Measurements from ENCODE around the gene PRR12. TPM values are rescaled to one million over a fixed set of nuclear protein-coding genes. Genes with fewer than 3 reads are reported as not detected.

PRR12 gene
- total and polyA plus RNA-seq, 2 donors: 2.3 to 10.2 TPM

GRCh38 chr19:49662011-49662410 is 71.0 kb downstream of the PRR12 start:
- DNase-seq (ENCODE audit: low read depth in 6 of 9, low spot score in 9 of 9): no peak
- Histone ChIP-seq H3K27ac (ENCODE audit: low read depth in 1 of 2, low read length in 1 of 2) (no peak overlapping the region), H3K36me3 (ENCODE audit: control insufficient read depth in 2 of 2, insufficient read depth in 2 of 2, low read length in 1 of 2) (peaks cover 56 to 59% of the 10 kb centered on the region in 2 donors)

GRCh38 chr19:49663224-49663623 is 72.2 kb downstream of the PRR12 start:
- DNase-seq (ENCODE audit: low read depth in 6 of 9, low spot score in 9 of 9): no peak
- H3K27me3 ChIP-seq (ENCODE audit: control insufficient read depth in 2 of 2, insufficient read depth in 1 of 2, low read length in 1 of 2): no peaks in the 10 kb centered on the region
- no peak overlapping the region for H3K27ac ChIP-seq (ENCODE audit: low read depth in 1 of 2, low read length in 1 of 2)
- peaks cover 21 to 35% of the 10 kb centered on the region in 2 donors for H3K4me1 ChIP-seq (ENCODE audit: control insufficient read depth in 2 of 2, insufficient read depth in 2 of 2, low read length in 2 of 2)
- peaks cover 47 to 48% of the 10 kb centered on the region in 2 donors for H3K36me3 ChIP-seq (ENCODE audit: control insufficient read depth in 2 of 2, insufficient read depth in 2 of 2, low read length in 1 of 2)
- no peak overlapping the region for H3K4me3 ChIP-seq (ENCODE audit: low read length in 2 of 2)
- peaks cover 0 to 2% of the 10 kb centered on the region in 2 donors for H3K9me3 ChIP-seq (ENCODE audit: control insufficient read depth in 2 of 2, insufficient read depth in 1 of 2, low read length in 1 of 2)
- 97% methylated on average over 12 of the region's 12 CpGs for WGBS

More at GRCh38 chr19:49662011-49662410, 71.0 kb downstream of the PRR12 start:
- Histone ChIP-seq H3K9me3 (ENCODE audit: control insufficient read depth in 2 of 2, insufficient read depth in 1 of 2, low read length in 1 of 2) (peaks cover 0 to 2% of the 10 kb centered on the region in 2 donors), H3K4me3 (ENCODE audit: low read length in 2 of 2) (no peak overlapping the region), H3K27me3 (ENCODE audit: control insufficient read depth in 2 of 2, insufficient read depth in 1 of 2, low read length in 1 of 2) (no peaks in the 10 kb centered on the region), H3K4me1 (ENCODE audit: control insufficient read depth in 2 of 2, insufficient read depth in 2 of 2, low read length in 2 of 2) (peaks cover 18 to 35% of the 10 kb centered on the region in 2 donors)
- 98% methylated on average over 16 of the region's 16 CpGs for WGBS

- peaks cover 41 to 44% of the 10 kb centered on the region in 2 donors for H3K36me3 ChIP-seq (ENCODE audit: control insufficient read depth in 2 of 2, insufficient read depth in 2 of 2, low read length in 1 of 2)
- no peaks in the 10 kb centered on the region for H3K27me3 ChIP-seq (ENCODE audit: control insufficient read depth in 2 of 2, insufficient read depth in 1 of 2, low read length in 1 of 2)
- under 1% methylated on average over 53 of the region's 53 CpGs for WGBS
- DNase-seq (ENCODE audit: low read depth in 6 of 9, low spot score in 9 of 9): peak in 8 of 9 donors; percentile 60 to 89 (median 82)
- H3K4me1 ChIP-seq (ENCODE audit: control insufficient read depth in 2 of 2, insufficient read depth in 2 of 2, low read length in 2 of 2): peaks cover 21 to 35% of the 10 kb centered on the region in 2 donors
- peaks cover 0 to 2% of the 10 kb centered on the region in 2 donors for H3K9me3 ChIP-seq (ENCODE audit: control insufficient read depth in 2 of 2, insufficient read depth in 1 of 2, low read length in 1 of 2)
- peak overlapping the region; percentile 85 to 92 for H3K27ac ChIP-seq (ENCODE audit: low read depth in 1 of 2, low read length in 1 of 2)
- peak overlapping the region; percentile 60 to 70 for H3K4me3 ChIP-seq (ENCODE audit: low read length in 2 of 2)
Measured at GRCh38 chr19:49664171-49665035, 73.4 kb downstream of the PRR12 start.

DNA sequence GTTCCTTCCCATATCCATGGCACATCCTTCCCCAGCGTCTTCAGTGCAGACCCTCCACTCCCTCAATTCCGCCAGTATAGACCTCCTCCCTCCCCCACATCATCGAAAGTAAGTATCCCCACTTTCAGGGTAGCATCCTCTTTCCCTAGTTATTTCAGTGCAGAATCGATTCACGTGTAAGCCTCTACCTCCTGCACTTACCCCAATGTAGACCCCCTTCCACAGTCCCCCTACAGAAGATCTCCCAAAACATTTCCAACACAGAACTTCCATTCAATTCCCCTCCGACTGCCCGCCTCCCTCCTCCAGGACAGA is 74.0 kb downstream of the PRR12 start:
- 1% methylated on average over 7 of the region's 7 CpGs for WGBS
- H3K27ac ChIP-seq (ENCODE audit: low read depth in 1 of 2, low read length in 1 of 2): peak overlapping the region; percentile 85 to 92
- no peaks in the 10 kb centered on the region for H3K27me3 ChIP-seq (ENCODE audit: control insufficient read depth in 2 of 2, insufficient read depth in 1 of 2, low read length in 1 of 2)
- peaks cover 0 to 2% of the 10 kb centered on the region in 2 donors for H3K9me3 ChIP-seq (ENCODE audit: control insufficient read depth in 2 of 2, insufficient read depth in 1 of 2, low read length in 1 of 2)
- H3K4me3 ChIP-seq (ENCODE audit: low read length in 2 of 2): peak overlapping the region; percentile 60 to 70
- peak in 1 of 9 donors; percentile 11 for DNase-seq (ENCODE audit: low read depth in 6 of 9, low spot score in 9 of 9)
- peaks cover 21 to 35% of the 10 kb centered on the region in 2 donors for H3K4me1 ChIP-seq (ENCODE audit: control insufficient read depth in 2 of 2, insufficient read depth in 2 of 2, low read length in 2 of 2)
- peaks cover 43 to 44% of the 10 kb centered on the region in 2 donors for H3K36me3 ChIP-seq (ENCODE audit: control insufficient read depth in 2 of 2, insufficient read depth in 2 of 2, low read length in 1 of 2)

DNA sequence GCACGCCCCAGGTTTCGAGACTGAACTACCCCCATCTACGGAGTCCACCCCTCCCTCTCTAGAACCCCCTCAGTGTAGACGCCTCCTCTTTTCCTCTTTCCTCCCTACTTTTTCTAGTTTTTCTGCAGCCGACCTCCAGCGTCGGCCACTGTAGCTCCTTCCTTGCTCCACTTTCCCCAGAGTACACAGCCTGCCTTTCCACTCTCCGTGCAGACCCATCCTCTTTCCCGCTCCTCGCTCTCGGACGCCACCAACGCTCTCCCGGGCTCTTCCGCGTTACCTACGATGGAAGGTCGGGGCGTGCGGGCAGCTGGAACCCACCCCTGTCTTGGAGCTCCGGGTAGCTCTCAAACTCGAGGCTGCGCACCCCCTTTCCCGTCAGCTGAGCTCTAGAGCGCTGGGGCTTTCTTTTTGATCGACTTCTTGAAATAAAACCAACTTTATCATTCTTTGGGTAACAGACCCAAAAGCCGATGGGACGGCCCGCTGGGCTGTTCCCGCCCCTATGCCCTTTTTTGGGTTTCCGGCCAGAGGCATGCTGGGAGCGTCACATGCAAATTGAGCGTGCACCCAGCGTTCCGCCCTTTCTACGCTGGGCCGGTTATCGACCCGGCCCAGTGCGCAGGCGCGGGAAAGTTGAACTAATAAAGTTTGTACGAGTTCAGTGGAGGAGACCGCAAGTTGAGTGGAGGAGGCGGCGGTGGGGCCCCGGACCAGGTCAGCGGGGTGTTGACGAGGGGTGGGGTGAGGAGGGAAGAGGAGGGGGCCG is 74.6 kb downstream of the PRR12 start, which contains the start of the genes BCL2L12 and IRF3:
BCL2L12 (plus strand) TSS at position 583 of the 769 bp plus-strand sequence. CDS start 760 bp downstream, outside the sequence.
IRF3 (minus strand) TSS at position 507 of the 769 bp plus-strand sequence. CDS start 1,019 bp downstream, outside the sequence.
- WGBS: under 1% methylated on average over 50 of the region's 50 CpGs
- Histone ChIP-seq H3K27me3 (ENCODE audit: control insufficient read depth in 2 of 2, insufficient read depth in 1 of 2, low read length in 1 of 2) (no peaks in the 10 kb centered on the region), H3K4me1 (ENCODE audit: control insufficient read depth in 2 of 2, insufficient read depth in 2 of 2, low read length in 2 of 2) (peaks cover 21 to 35% of the 10 kb centered on the region in 2 donors), H3K4me3 (ENCODE audit: low read length in 2 of 2) (peak within 1 kb of the TSS; percentile 60 to 70), H3K27ac (ENCODE audit: low read depth in 1 of 2, low read length in 1 of 2) (peak within 1 kb of the TSS; percentile 85 to 92), H3K9me3 (ENCODE audit: control insufficient read depth in 2 of 2, insufficient read depth in 1 of 2, low read length in 1 of 2) (peaks cover 0 to 2% of the 10 kb centered on the region in 2 donors), H3K36me3 (ENCODE audit: control insufficient read depth in 2 of 2, insufficient read depth in 2 of 2, low read length in 1 of 2) (peaks cover 41 to 43% of the 10 kb centered on the region in 2 donors)
- DNase-seq (ENCODE audit: low read depth in 6 of 9, low spot score in 9 of 9): peak; percentile 90 to 98 (median 96)

- no peak for DNase-seq (ENCODE audit: low read depth in 6 of 9, low spot score in 9 of 9)
- Histone ChIP-seq H3K4me3 (ENCODE audit: low read length in 2 of 2) (peak overlapping the region; percentile 60 to 70), H3K27me3 (ENCODE audit: control insufficient read depth in 2 of 2, insufficient read depth in 1 of 2, low read length in 1 of 2) (no peaks in the 10 kb centered on the region), H3K4me1 (ENCODE audit: control insufficient read depth in 2 of 2, insufficient read depth in 2 of 2, low read length in 2 of 2) (peaks cover 21 to 35% of the 10 kb centered on the region in 2 donors), H3K36me3 (ENCODE audit: control insufficient read depth in 2 of 2, insufficient read depth in 2 of 2, low read length in 1 of 2) (peaks cover 36 to 39% of the 10 kb centered on the region in 2 donors), H3K27ac (ENCODE audit: low read depth in 1 of 2, low read length in 1 of 2) (peak overlapping the region; percentile 78 to 92), H3K9me3 (ENCODE audit: control insufficient read depth in 2 of 2, insufficient read depth in 1 of 2, low read length in 1 of 2) (peaks cover 0 to 2% of the 10 kb centered on the region in 2 donors)
- WGBS: 1% methylated on average over 9 of the region's 9 CpGs
Measured at GRCh38 chr19:49666120-49666444, 75.1 kb downstream of the PRR12 start.

DNA sequence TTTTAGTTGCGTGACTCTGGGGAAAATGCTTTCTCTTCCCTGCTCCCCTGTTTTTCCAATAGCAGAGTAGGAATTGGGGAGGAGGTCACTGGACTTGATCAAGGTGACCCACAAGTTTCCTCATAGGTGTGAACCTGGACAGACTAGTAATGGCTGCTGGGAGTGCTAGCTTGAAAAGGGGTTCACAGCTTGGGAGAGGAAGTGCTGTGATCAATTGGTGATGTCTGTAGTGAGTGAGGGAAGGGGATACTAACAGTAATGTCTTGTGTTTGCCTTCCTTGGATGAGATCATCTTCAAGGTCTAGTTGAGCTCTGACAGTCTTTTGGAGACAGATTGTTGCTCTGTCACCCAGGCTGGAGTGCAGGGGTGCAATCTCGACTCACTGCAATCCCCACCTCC is 76.5 kb downstream of the PRR12 start:
- Histone ChIP-seq H3K36me3 (ENCODE audit: control insufficient read depth in 2 of 2, insufficient read depth in 2 of 2, low read length in 1 of 2) (peaks cover 29 to 30% of the 10 kb centered on the region in 2 donors), H3K4me3 (ENCODE audit: low read length in 2 of 2) (no peak overlapping the region), H3K27ac (ENCODE audit: low read depth in 1 of 2, low read length in 1 of 2) (no peak overlapping the region), H3K27me3 (ENCODE audit: control insufficient read depth in 2 of 2, insufficient read depth in 1 of 2, low read length in 1 of 2) (no peaks in the 10 kb centered on the region), H3K9me3 (ENCODE audit: control insufficient read depth in 2 of 2, insufficient read depth in 1 of 2, low read length in 1 of 2) (peaks cover 0 to 2% of the 10 kb centered on the region in 2 donors), H3K4me1 (ENCODE audit: control insufficient read depth in 2 of 2, insufficient read depth in 2 of 2, low read length in 2 of 2) (peaks cover 21 to 42% of the 10 kb centered on the region in 2 donors)
- WGBS: 96% methylated on average over 2 of the region's 2 CpGs
- DNase-seq (ENCODE audit: low read depth in 6 of 9, low spot score in 9 of 9): no peak

DNA sequence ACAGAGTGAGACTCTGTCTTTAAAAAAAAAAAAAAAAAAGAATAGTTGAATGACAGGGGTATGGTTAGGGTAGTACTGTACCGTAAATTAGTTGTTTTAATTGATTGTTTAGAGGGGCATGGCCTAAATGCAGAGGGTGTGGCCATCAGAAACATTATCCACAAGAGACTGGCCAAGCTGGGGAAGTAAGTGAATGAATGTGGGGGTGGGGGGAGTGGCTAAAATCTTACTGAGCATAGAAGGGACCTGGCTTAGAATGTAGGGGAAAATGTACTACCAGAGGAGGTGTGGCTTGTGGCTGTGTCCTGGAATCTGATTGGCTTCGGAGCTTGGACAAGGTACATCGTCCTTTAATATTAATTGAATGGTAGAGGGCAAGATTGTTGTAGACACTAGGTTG is 78.5 kb downstream of the PRR12 start:
- H3K36me3 ChIP-seq (ENCODE audit: control insufficient read depth in 2 of 2, insufficient read depth in 2 of 2, low read length in 1 of 2): peaks cover 22 to 25% of the 10 kb centered on the region in 2 donors
- 96% methylated on average over 3 of the region's 3 CpGs for WGBS
- no peak for DNase-seq (ENCODE audit: low read depth in 6 of 9, low spot score in 9 of 9)
- H3K27me3 ChIP-seq (ENCODE audit: control insufficient read depth in 2 of 2, insufficient read depth in 1 of 2, low read length in 1 of 2): no peaks in the 10 kb centered on the region
- H3K27ac ChIP-seq (ENCODE audit: low read depth in 1 of 2, low read length in 1 of 2): no peak overlapping the region
- H3K4me1 ChIP-seq (ENCODE audit: control insufficient read depth in 2 of 2, insufficient read depth in 2 of 2, low read length in 2 of 2): peaks cover 12 to 25% of the 10 kb centered on the region in 2 donors
- peaks cover 0 to 2% of the 10 kb centered on the region in 2 donors for H3K9me3 ChIP-seq (ENCODE audit: control insufficient read depth in 2 of 2, insufficient read depth in 1 of 2, low read length in 1 of 2)
- H3K4me3 ChIP-seq (ENCODE audit: low read length in 2 of 2): no peak overlapping the region
